DOHH2 (cell line): Measurements from ENCODE around the gene LTA4H.

Source experiments
- EZH2phosphoT487 ChIP-seq: fragments of 200-600 bp; sonication (generic); IDR thresholded peaks from 2 replicates; pipeline ENCODE4 v1.6.1; 2017; ENCODE audit warnings: borderline replicate concordance, mild to moderate bottlenecking, antibody characterized with exemption, low read length, moderate library complexity, mixed read lengths
- TF ChIP-seq, protein P1 (sequence below): fragments of 200-600 bp; sonication (generic); IDR thresholded peaks from one replicate; pipeline ENCODE4 v1.5.1; 2014; ENCODE audit warnings: antibody characterized with exemption, mild to moderate bottlenecking, low read depth, low read length; ENCODE audit not compliant: poor library complexity, severe bottlenecking

DNA sequence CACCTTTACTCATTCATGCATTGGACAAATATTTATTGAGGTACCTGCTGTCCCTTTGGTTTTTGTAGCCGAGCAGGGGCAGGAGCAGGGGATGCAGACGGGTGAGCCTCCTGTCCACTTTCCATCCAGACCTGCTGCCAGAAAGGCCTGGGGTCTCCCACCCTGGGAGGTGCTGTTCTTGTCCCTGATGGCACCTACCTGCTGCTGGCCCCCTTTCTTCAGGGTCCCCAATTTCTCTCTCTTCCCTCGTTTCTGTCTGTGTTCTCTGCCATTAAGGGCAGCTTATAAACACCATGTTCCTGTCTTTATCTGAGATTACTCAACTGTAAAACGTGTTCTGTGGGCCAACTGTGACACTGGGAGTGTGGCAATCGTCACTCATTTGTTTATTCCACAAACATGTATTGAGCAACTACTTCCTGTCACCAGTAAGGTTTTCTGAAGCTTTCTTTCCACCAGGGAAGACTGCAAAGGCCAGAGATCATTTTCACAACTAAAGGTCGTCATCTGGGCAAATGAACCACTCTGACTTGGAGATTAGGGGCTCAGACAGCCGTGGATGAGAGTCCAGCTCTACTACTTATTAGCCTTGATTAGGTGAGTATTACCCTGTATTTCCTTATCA is 39.2 kb downstream of the LTA4H start, which contains the start of gene HAL:
- TF ChIP-seq, protein P1, sequence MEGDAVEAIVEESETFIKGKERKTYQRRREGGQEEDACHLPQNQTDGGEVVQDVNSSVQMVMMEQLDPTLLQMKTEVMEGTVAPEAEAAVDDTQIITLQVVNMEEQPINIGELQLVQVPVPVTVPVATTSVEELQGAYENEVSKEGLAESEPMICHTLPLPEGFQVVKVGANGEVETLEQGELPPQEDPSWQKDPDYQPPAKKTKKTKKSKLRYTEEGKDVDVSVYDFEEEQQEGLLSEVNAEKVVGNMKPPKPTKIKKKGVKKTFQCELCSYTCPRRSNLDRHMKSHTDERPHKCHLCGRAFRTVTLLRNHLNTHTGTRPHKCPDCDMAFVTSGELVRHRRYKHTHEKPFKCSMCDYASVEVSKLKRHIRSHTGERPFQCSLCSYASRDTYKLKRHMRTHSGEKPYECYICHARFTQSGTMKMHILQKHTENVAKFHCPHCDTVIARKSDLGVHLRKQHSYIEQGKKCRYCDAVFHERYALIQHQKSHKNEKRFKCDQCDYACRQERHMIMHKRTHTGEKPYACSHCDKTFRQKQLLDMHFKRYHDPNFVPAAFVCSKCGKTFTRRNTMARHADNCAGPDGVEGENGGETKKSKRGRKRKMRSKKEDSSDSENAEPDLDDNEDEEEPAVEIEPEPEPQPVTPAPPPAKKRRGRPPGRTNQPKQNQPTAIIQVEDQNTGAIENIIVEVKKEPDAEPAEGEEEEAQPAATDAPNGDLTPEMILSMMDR, result no peak
- TF ChIP-seq EZH2phosphoT487, result no peak
